ENCODE data around the gene GLIS2.
A peak's percentile ranks its signal among the peaks of the same experiment; 100 is the strongest.

GLIS2 gene

GRCh38 chr16:4288148-4288921 is 27.5 kb upstream of the GLIS2 start:
- TF ChIP-seq ZFX (IDR thresholded peaks at IDR 0.05), result no peak
- peak; percentile 97 for TF ChIP-seq CTCF (conservative IDR thresholded peaks at IDR 0.05)
- no peak overlapping the region for H3K27ac ChIP-seq

GRCh38 chr16:4290236-4290830 is 25.5 kb upstream of the GLIS2 start:
- TF ChIP-seq ZFX (IDR thresholded peaks at IDR 0.05) (no peak), CTCF (conservative IDR thresholded peaks at IDR 0.05) (no peak)
- H3K27ac ChIP-seq, result no peak overlapping the region

GRCh38 chr16:4291699-4292098 is 24.2 kb upstream of the GLIS2 start:
- TF ChIP-seq ZFX (IDR thresholded peaks at IDR 0.05), result no peak
- no peak for TF ChIP-seq CTCF (conservative IDR thresholded peaks at IDR 0.05)
- no peak overlapping the region for H3K27ac ChIP-seq

GRCh38 chr16:4293181-4293716 is 22.6 kb upstream of the GLIS2 start:
- no peak for TF ChIP-seq ZFX (IDR thresholded peaks at IDR 0.05)
- no peak for TF ChIP-seq CTCF (conservative IDR thresholded peaks at IDR 0.05)
- no peak overlapping the region for H3K27ac ChIP-seq

GRCh38 chr16:4293822-4294457 is 21.9 kb upstream of the GLIS2 start:
- H3K27ac ChIP-seq, result no peak overlapping the region
- TF ChIP-seq ZFX (IDR thresholded peaks at IDR 0.05) (no peak), CTCF (conservative IDR thresholded peaks at IDR 0.05) (no peak)

- H3K27ac ChIP-seq, result no peak overlapping the region
These were observed 20.3 kb upstream of the GLIS2 start for GRCh38 chr16:4295581-4295980.

More at GRCh38 chr16:4295581-4295980, 20.3 kb upstream of the GLIS2 start:
- TF ChIP-seq ZFX (IDR thresholded peaks at IDR 0.05), result no peak
- TF ChIP-seq CTCF (conservative IDR thresholded peaks at IDR 0.05), result no peak

Measured in C4-2B (cell line).